Ectodermal cell (in vitro differentiated cells): Measurements from ENCODE around the gene RAB3B.

Experiments used
- H3K27ac ChIP-seq: 2 replicates; pipeline ENCODE4 v1.7.0; 2013; ENCODE audit warnings: mild to moderate bottlenecking, low read depth, low read length; ENCODE audit not compliant: insufficient read depth, poor library complexity, severe bottlenecking
- H3K27me3 ChIP-seq: 2 replicates; pipeline ENCODE4 v1.7.0; 2013; ENCODE audit warnings: mild to moderate bottlenecking, low read length; ENCODE audit not compliant: insufficient read depth, control insufficient read depth, poor library complexity, severe bottlenecking
- H3K36me3 ChIP-seq: one replicate; pipeline ENCODE4 v1.7.0; 2013; ENCODE audit warnings: low read length; ENCODE audit not compliant: control insufficient read depth, insufficient read depth
- H3K4me1 ChIP-seq: one replicate; pipeline ENCODE4 v1.7.0; 2013; ENCODE audit warnings: low read length; ENCODE audit not compliant: control insufficient read depth, insufficient read depth
- H3K4me3 ChIP-seq: 2 replicates; pipeline ENCODE4 v1.7.0; 2013; ENCODE audit warnings: low read depth, low read length, control low read depth; ENCODE audit not compliant: insufficient read depth
- H3K9me3 ChIP-seq: 2 replicates; pipeline ENCODE4 v1.7.0; 2013; ENCODE audit warnings: mild to moderate bottlenecking, low read length, moderate library complexity; ENCODE audit not compliant: control insufficient read depth
- WGBS, 2 experiments: methylation state at CpG; one replicate each; pipeline ENCODE4 v1.1.7; 2013; ENCODE audit warnings: missing lambda C conversion rate in 2 of 2; 5-methylcytosine and 5-hydroxymethylcytosine counted together

RAB3B gene

GRCh38 chr1:51989582-51990477 is 670 bp downstream of the RAB3B start:
- Histone ChIP-seq H3K27me3 (peaks cover 9% of the 10 kb centered on the region), H3K9me3 (no peaks in the 10 kb centered on the region), H3K4me1 (no peaks in the 10 kb centered on the region), H3K36me3 (no peaks in the 10 kb centered on the region), H3K27ac (no peak overlapping the region), H3K4me3 (peak overlapping the region; percentile 72)
- 2 to 4% methylated on average over 33 to 46 of the region's 47 CpGs for WGBS, 2 experiments

GRCh38 chr1:51988254-51988653 is 2.2 kb downstream of the RAB3B start:
- H3K9me3 ChIP-seq = no peaks in the 10 kb centered on the region
- no peak overlapping the region for H3K27ac ChIP-seq
- H3K36me3 ChIP-seq = no peaks in the 10 kb centered on the region
- no peak overlapping the region for H3K4me3 ChIP-seq
- H3K27me3 ChIP-seq = peaks cover 9% of the 10 kb centered on the region
- H3K4me1 ChIP-seq = no peaks in the 10 kb centered on the region

GRCh38 chr1:51986718-51987117 is 3.8 kb downstream of the RAB3B start:
- H3K9me3 ChIP-seq = no peaks in the 10 kb centered on the region
- H3K27me3 ChIP-seq = peaks cover under 1% of the 10 kb centered on the region
- whole genome bisulfite sequencing, 2 experiments = 62 to 72% methylated on average over 4 of the region's 4 CpGs
- H3K4me1 ChIP-seq = no peaks in the 10 kb centered on the region
- no peaks in the 10 kb centered on the region for H3K36me3 ChIP-seq
- no peak overlapping the region for H3K27ac ChIP-seq
- H3K4me3 ChIP-seq = no peak overlapping the region

DNA sequence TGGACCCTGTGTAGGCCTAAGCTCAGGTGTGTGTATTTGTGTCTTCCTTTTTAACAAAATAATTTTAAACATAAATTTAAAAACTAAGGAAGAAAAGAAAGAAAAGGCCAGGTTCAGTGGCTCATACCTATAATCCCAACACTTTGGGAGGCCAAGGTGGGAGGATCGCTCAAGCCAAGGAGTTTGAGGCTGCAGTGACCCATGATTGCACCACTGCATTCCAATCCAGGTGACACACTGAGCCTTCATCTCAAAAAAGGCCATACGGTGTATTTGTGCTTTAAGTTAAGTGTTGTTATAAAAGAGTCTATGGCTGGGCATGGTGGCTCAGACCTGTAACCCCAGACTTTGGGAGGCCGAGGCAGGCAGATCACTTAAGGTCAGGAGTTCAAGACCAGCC is 8.3 kb downstream of the RAB3B start:
- no peaks in the 10 kb centered on the region for H3K9me3 ChIP-seq
- no peaks in the 10 kb centered on the region for H3K27me3 ChIP-seq
- no peak overlapping the region for H3K27ac ChIP-seq
- no peaks in the 10 kb centered on the region for H3K36me3 ChIP-seq
- WGBS, 2 experiments = 90 to 97% methylated on average over 3 of the region's 3 CpGs
- H3K4me1 ChIP-seq = no peaks in the 10 kb centered on the region
- no peak overlapping the region for H3K4me3 ChIP-seq

GRCh38 chr1:51981555-51981954 is 8.9 kb downstream of the RAB3B start:
- Histone ChIP-seq H3K27me3 (no peaks in the 10 kb centered on the region), H3K36me3 (no peaks in the 10 kb centered on the region), H3K4me1 (no peaks in the 10 kb centered on the region), H3K9me3 (no peaks in the 10 kb centered on the region), H3K4me3 (no peak overlapping the region), H3K27ac (no peak overlapping the region)
- 89 to 100% methylated on average over 1 of the region's 1 CpG for WGBS, 2 experiments

- Histone ChIP-seq H3K27me3 (no peaks in the 10 kb centered on the region), H3K27ac (no peak overlapping the region), H3K4me1 (no peaks in the 10 kb centered on the region), H3K36me3 (no peaks in the 10 kb centered on the region), H3K4me3 (no peak overlapping the region), H3K9me3 (no peaks in the 10 kb centered on the region)
These were observed 12.4 kb downstream of the RAB3B start for GRCh38 chr1:51978099-51978498.

DNA sequence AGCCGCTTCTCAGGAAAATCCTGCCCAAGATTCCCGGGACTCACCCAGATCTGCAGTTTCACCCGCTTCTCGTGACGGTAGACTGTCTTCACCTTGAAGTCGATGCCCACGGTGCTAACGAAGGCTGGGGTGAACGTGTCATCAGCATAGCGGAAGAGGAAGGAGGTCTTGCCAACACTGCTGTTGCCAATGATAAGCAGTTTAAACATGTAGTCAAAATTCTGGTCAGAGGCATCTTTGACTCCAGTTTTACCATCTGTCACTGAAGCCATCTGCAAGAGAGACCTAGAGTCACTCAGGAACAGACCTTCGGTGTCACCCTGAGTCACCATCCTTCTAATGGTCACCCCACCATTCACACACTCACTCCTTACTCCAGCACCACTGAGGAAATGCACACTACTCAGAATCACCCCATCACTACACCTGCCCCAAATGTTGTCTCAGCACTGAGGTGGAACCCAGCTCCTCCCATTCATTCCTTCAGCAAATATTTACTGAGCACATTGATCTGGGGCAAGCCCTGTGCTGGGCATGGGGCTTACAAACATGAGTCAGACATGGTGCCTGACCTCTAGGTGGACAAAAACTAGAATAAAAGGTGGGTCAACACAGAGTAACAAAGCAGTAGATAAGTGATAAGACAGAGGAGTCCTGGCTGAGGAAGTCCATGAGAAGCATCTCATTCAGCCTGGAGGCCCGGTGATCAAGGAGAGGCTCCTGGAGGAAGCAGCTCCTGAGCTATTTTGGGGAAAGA is 13.5 kb downstream of the RAB3B start:
- Histone ChIP-seq H3K9me3 (no peaks in the 10 kb centered on the region), H3K36me3 (no peaks in the 10 kb centered on the region), H3K4me1 (no peaks in the 10 kb centered on the region), H3K27ac (no peak overlapping the region), H3K27me3 (no peaks in the 10 kb centered on the region), H3K4me3 (no peak overlapping the region)
- 97% methylated on average over 12 of the region's 12 CpGs for WGBS, 2 experiments

DNA sequence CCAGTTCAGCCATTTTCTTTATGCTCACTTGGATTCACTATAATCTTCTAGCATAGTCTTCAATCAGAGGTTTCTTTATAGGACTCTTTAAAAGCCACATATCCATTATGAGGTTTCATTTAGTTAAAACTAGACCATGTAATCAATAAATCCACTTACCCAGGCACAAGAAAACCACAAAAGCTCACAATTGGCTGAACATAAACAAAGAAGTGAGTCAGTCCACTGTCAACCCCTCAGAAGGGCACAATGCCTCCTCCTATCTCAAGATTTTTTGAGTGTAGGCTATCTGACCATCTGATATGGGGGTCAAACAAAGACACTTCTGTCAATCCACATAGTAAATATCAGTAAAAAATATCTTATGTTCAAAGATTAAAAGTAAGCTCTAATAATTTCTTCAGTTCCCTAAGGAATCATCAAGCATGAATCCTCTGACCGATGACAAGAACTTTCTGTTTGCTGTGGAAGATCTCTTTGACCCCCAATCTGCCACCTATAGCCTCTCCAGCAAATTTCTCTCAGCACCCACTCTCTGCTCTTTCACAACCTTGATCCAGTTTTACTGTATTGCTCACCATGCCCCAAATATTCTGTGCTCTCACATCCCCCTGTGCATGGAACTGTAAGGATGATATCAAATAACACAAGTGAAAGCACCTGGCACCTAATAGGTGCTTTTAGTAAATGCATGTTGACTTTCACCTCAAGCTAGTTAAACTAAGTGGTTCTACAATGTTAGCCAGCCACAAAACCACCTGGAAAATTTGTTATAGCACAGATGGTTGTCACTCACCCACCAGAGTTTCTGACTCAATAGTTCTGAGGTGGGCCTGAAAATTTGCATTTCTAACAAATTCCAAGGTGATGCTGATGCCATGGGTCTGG is 16.7 kb downstream of the RAB3B start:
- WGBS, 2 experiments = 86 to 98% methylated on average over 1 of the region's 1 CpG
- no peaks in the 10 kb centered on the region for H3K9me3 ChIP-seq
- H3K36me3 ChIP-seq = no peaks in the 10 kb centered on the region
- H3K27ac ChIP-seq = no peak overlapping the region
- no peaks in the 10 kb centered on the region for H3K27me3 ChIP-seq
- no peak overlapping the region for H3K4me3 ChIP-seq
- H3K4me1 ChIP-seq = peaks cover 6% of the 10 kb centered on the region

DNA sequence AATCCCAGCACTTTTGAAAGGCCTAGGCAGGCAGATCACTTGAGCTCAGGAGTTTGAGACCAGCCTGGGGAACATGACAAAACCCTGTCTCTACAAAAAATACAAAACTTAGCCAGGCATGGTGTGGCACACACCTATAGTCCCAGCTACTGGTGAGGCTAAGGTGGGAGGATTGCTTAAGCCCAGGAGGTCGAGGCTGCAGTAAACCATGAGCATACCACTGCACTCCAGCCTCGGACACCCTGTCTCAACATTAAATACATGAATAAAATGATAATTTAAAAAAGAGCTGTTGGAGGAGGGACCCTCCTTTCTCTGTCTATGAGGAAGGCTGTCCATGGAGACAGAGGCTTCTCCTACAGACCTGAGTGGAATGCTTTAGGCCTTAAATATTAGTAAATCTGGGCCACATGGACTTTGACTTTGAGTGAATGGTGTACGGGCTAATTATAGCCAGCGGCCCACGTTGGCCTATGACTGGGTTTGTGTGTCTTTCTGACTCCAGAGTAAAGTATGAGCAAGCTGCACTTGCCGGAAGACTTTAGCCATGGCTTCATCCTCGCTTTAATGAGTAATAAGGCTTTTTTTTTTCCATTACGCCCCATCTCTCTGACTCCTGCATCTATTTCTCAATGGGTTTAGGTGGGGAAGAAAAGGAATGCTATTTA is 21.3 kb downstream of the RAB3B start:
- no peak overlapping the region for H3K27ac ChIP-seq
- 97 to 98% methylated on average over 6 to 7 of the region's 8 CpGs for WGBS, 2 experiments

More for the DNA sequence above, 21.3 kb downstream of the RAB3B start:
- Histone ChIP-seq H3K36me3 (peaks cover 2% of the 10 kb centered on the region), H3K27me3 (no peaks in the 10 kb centered on the region), H3K9me3 (no peaks in the 10 kb centered on the region), H3K4me3 (no peak overlapping the region), H3K4me1 (peaks cover 7% of the 10 kb centered on the region)
